GM19452 (cell line): Measurements from ENCODE around the gene GATAD2B.
A peak's percentile ranks its signal among the peaks of the same experiment; 100 is the strongest.

ENCODE experiments used
- ATAC-seq: cut with Tn5 transposase; IDR thresholded peaks from one replicate; pipeline ENCODE4 v1.9.1; 2021; ENCODE audit not compliant: unreplicated experiment

The GATAD2B gene

DNA sequence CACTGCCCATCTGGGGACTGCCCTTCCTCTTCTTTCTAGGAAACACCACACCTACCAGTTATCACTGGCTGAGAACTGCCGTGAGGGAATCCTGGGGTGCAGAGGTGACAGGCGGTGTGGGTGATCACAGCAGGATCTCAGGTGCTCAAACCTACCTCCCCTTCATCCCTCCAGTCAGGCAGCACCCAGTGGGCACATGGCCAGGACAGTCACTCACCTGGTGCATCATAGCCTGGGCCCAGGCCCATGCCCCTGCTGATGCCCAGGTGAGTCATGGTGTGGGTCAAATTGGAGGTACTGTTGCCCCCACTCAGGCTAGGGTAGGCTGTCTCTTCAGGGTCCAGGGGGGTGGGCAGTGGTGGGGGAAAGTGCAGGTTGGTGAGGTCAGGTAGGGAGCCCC is 29.0 kb upstream of the GATAD2B start:
- ATAC-seq: no peak

DNA sequence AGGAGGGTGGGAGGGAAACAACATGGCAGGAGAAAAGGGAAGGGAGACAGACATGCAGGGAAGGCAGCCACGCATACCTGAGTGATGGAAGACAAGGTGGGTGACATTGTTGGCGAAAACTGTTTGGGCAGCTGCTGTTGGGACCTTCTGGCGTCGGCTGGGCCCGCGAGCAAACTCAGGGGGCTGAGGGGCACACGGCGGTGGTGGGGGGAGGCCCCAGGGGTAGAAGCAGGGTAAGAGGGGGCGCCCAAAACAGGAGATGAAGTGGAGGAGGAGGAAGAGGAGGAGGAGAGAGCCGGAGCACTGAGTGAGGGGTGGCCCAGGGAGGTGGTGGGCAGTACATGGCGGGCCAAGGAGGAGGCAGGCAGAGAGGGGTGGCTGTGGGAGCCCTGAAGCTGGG is 28.4 kb upstream of the GATAD2B start:
- ATAC-seq: no peak

- ATAC-seq: peak; percentile 75
Observed at GRCh38 chr1:153946622-153947241, 24.0 kb upstream of the GATAD2B start, which contains the start of gene DENND4B. Gene DENND4B, minus strand, starts transcription at chr1:153946718. Its CDS starts 2,344 bp downstream, at chr1:153944374.

DNA sequence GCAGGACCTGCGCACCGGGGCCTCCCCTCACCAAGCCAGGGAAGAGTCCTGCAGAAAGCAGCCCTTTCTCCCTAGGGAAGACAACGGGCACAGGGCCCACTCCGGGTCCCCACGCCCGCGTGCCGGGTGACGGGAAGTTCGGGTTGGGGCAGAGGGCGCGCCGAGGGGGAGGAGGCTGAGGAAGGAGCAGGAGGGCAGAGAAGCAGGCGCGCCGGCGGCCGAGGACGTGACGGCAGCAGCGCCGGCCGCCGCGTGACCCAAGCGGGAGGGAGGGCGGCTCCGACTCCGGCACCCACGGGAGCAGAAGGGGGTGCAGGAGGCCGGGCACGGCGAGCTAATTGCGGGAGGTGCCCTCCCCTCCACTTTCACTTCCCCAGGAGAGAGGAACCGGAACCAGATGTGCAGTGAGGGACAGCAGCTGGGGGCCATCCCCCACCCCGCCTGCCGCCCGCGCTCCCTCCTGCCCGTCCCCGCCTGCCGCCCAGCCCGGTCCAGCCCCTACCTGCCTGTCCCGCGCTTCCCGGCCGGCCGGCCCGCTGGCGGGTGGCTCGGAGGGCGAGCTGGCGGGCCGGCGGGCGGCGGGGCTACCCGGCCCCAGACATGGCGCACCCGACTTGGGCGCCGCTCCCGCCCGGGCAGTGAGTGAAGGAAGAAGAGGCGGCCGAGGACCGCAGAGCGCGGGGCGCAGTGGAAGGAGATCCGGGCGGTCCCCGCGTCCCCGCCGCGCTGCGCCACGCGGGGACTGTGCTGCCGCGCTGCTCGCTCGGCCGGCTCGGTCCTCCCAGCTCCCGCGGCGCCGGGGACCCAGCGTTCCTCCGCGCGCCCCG is 23.2 kb upstream of the GATAD2B start:
- ATAC-seq: peak; percentile 66

DNA sequence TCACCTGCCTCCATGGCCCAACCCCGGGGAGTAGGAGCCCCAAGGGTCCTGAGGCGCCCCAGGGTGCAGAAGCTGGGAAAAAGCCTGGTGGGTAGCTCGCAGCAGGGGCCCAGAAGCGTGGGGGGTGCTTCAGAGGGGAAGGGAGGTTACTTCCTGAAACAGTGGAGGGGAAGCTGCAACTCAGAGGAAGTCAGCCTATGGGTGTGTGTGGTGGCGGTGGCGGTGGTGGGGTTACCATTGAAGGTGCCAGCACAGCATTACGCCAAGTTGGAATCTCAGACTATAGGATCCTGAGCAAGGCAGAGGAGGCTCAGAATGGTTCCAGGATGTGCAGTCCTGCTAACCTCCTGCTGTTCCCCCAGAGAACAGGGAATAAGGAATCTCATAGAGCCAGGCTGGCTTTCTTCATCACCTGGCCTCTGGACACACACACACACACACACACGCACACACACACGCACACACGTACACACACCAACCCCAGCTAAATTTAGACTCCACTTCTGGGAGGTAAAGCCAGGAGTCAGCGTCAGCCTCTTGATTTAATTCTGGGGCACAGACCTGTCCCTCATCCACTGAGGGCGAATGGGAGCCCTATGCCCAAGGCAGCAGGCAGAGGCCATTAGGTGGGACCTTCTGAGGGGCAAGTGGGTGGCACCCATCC is 22.5 kb upstream of the GATAD2B start:
- peak; percentile 4 for ATAC-seq

GRCh38 chr1:153944827-153945117 is 22.0 kb upstream of the GATAD2B start:
- ATAC-seq: no peak

DNA sequence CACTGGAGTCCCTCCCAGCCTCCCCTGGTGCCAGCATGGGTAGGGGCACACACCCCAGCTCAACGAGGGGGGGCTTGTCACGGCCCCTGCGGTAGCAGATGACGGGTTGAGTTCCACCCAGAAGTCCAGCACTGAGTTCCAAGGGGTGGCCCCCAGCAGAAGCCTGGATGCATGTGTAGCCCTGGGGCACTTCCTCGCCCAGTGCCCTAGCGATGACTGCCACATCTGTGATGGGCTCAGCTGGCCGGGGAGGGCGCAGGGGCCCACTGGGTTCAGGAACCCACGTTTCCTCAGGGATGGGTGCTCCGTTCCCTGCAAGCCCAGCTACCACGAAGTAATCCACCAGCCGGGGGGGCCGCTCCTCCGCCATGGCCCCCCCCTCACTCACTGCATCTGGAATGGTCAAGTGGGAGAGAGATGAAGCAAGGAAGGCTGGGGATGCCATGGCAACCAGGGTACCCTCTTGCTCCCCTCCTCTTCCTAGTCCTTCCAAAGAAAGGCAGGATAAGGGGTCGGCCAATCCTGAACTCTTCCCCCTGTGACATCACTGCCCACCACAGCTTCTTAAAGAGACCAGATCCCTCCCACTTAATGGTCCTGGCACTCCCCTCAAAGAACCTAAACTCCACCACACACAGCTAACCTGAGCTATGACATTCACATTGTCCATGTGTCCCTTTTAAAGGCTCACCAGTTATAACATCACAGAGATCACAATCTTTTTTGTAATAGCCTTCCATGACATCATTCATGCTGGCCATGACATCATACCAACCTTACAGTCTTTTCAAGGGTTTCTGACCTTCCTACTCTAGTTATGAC is 21.4 kb upstream of the GATAD2B start:
- no peak for ATAC-seq

- ATAC-seq: no peak
Observed at GRCh38 chr1:153942766-153943549, 20.2 kb upstream of the GATAD2B start.

GRCh38 chr1:153941826-153942725 is 19.3 kb upstream of the GATAD2B start:
- ATAC-seq: no peak

DNA sequence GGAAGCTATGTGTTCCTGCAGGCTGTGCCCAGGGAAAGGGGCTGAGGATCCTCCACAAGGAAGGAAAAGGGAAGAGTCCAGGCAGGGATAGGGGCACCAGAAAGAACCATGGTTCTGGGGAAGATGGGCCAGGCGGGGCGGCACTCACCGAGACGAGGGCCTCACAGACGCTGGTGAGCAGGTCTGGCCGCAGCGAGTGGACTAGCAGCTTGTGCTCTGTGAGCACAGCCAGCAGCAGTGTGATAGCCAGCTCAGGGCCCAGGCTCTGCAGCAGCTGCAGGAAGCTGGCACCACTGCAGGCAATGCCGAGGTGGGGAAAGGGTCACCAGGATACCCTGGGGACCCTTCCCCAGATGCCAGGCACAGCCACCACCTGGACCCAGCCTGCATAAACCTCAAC is 18.0 kb upstream of the GATAD2B start:
- no peak for ATAC-seq

DNA sequence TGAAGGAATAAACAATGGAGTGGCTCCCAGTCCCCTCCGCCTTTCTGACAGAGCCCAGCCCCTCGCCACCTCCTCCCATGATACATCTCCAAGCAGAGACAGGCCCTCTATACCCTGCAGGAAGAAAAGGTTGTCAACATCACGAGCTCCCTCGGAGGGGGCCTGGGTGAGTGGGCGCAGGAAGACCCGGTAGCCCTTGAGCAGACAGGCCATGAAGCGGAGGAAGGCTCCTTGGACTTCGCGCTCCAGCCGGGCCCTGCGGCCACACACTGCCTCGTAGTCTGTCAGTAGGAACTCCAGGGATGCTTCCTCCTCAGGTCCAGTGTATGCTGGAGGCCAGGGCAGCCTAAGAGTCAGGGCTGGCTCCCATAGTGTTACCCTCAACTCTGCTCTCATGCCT is 16.7 kb upstream of the GATAD2B start:
- no peak for ATAC-seq

DNA sequence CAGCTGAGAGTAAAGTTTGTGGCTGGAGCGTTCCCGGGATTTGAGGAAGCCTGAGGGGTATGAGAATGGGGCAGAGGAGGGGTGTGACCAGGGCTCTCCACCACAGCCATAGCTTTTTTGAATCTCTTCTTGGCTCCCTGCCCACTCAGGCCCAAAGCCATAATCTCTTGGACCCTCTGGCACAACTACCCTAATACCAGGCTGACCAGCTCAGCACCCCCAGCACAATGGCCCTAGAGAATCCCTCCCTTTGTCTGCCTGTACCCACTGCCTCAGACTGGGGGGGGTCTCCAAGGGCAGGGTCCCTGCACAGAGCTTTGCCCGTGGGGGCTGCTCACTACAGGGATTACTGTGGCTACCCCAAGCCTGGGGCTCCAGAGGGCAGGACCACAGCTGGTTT is 16.2 kb upstream of the GATAD2B start:
- ATAC-seq: no peak

GRCh38 chr1:153937331-153937730 is 14.6 kb upstream of the GATAD2B start:
- no peak for ATAC-seq

GRCh38 chr1:153936011-153936802 is 13.4 kb upstream of the GATAD2B start:
- no peak for ATAC-seq

DNA sequence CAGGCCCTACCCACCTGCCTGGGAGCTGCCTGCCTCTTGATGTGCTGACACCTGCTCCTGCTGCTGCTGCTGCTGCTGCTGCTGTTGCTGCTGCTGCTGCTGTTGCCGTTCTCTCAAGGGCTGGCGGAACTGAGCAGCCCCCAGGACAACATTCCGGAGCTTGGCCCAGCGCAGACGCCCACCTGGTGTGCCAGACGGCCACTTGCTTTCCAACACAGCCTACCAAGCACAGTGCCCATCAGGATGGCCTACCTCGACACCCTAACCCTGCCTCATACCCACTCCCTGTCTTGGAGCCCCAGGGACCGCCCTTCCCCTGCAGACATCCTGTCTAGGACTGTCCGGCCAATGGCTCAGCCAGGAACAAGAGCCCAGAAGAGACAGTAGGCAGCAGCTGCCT is 12.0 kb upstream of the GATAD2B start:
- no peak for ATAC-seq

- no peak for ATAC-seq
Observed at GRCh38 chr1:153933955-153934354, 11.2 kb upstream of the GATAD2B start.

- no peak for ATAC-seq
Observed at GRCh38 chr1:153933430-153933829, 10.7 kb upstream of the GATAD2B start.
